ENCODE data around the gene VDR. TPM values are rescaled to one million over a fixed set of nuclear protein-coding genes. Genes with fewer than 3 reads are reported as not detected.

VDR gene
- total and polyA plus RNA-seq, 2 experiments from 2014 or later = 23.9 to 30.5 TPM

DNA sequence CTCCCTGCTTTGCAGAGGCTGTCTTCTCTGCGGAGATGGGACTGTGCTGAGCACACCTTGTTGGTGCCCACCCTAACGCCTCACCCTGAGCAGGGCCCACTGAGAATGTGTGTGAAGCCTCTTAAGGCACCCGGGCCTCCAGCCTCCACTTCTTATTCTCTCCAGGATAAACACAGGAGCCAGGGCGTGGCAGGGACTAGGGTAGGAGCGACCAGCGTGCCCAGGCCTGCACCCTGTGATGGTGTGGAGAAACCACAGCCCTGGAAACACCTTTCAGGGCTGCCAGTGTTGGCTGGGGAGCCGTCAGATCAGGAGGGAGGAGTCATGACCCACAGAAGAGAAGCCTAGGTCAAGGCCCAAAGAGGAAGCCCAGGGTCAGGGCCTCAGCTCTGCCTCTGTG lies 41.3 kb downstream of the VDR start:
- no peak overlapping the region for H3K9ac ChIP-seq
- DNase-seq = no peak
- in situ Hi-C loops (cut with MboI) = no loop called here

DNA sequence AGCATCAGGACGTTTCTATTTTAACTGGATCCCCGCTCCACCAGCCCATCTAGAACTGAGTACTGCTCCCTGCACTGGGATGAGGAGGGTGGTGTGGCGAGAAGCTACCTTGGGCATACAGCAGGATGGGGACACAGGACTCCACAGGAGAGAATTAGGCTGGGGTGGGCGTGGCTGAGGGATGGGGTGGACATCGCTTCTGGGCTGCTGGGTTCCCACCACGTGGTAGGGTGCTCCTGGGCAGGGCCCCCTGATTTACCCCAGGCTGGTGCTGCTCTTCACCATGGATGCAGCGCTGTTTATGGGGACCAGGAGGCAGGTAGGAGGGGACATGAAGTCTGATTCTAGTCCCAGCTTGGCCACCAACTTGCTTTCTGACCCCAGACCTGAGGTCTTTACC lies 41.9 kb downstream of the VDR start:
- Histone ChIP-seq H3K4me3 (no peak overlapping the region), H3K27me3 (replicated peaks; ENCODE audit: insufficient read depth) (no peaks in the 10 kb centered on the region), H3K9ac (no peak overlapping the region), H3K27ac (no peak overlapping the region), H2AFZ (no peak overlapping the region), H4K20me1 (ENCODE audit: insufficient read depth) (no peaks in the 10 kb centered on the region), H3K79me2 (ENCODE audit: insufficient read depth) (0 out of 2 replicates have a peak, but pooled peaks cover 9% of the 10 kb centered on the region), H3K36me3 (ENCODE audit: low read depth) (peaks cover 24% of the 10 kb centered on the region), H3K9me3 (ENCODE audit: low read depth) (no peaks in the 10 kb centered on the region), H3K4me2 (ENCODE audit: unreplicated experiment) (no peak overlapping the region), H3F3A (ENCODE audit: insufficient read depth) (0 out of 2 replicates have a peak, but pooled peaks cover 2% of the 10 kb centered on the region), H3K9me2 (ENCODE audit: insufficient read depth) (no peaks in the 10 kb centered on the region), H3K4me1 (ENCODE audit: insufficient read depth) (peaks cover 7% of the 10 kb centered on the region)
- in situ Hi-C loops (cut with MboI) = no loop called here
- WGBS, 2 experiments (ENCODE audit: low coverage in 1 of 2, low lambda C conversion rate in 2 of 2, missing lambda C conversion rate in 2 of 2) = 85% methylated on average over 5 to 7 of the region's 7 CpGs
- no peak for TF ChIP-seq EZH2 (IDR thresholded peaks at IDR 0.05; ENCODE audit: insufficient read depth, poor library complexity, severe bottlenecking)
- TF ChIP-seq EZH2phosphoT487 (IDR thresholded peaks at IDR 0.05; ENCODE audit: insufficient read depth, low read depth) = no peak
- no peak for DNase-seq

More for the DNA sequence above, 41.3 kb downstream of the VDR start:
- Histone ChIP-seq H3K9me3 (ENCODE audit: low read depth) (no peaks in the 10 kb centered on the region), H3K4me2 (ENCODE audit: unreplicated experiment) (no peak overlapping the region), H3K9me2 (ENCODE audit: insufficient read depth) (no peaks in the 10 kb centered on the region), H3K79me2 (ENCODE audit: insufficient read depth) (0 out of 2 replicates have a peak, but pooled peaks cover 9% of the 10 kb centered on the region), H3F3A (ENCODE audit: insufficient read depth) (0 out of 2 replicates have a peak, but pooled peaks cover 4% of the 10 kb centered on the region), H3K4me3 (no peak overlapping the region), H3K27ac (no peak overlapping the region), H4K20me1 (ENCODE audit: insufficient read depth) (no peaks in the 10 kb centered on the region), H2AFZ (no peak overlapping the region), H3K27me3 (replicated peaks; ENCODE audit: insufficient read depth) (no peaks in the 10 kb centered on the region), H3K36me3 (ENCODE audit: low read depth) (peaks cover 24% of the 10 kb centered on the region), H3K4me1 (ENCODE audit: insufficient read depth) (peaks cover 13% of the 10 kb centered on the region)
- TF ChIP-seq EZH2phosphoT487 (IDR thresholded peaks at IDR 0.05; ENCODE audit: insufficient read depth, low read depth) = no peak
- no peak for TF ChIP-seq EZH2 (IDR thresholded peaks at IDR 0.05; ENCODE audit: insufficient read depth, poor library complexity, severe bottlenecking)
- WGBS, 2 experiments (ENCODE audit: low coverage in 1 of 2, low lambda C conversion rate in 2 of 2, missing lambda C conversion rate in 2 of 2) = 91 to 95% methylated on average over 7 of the region's 7 CpGs

DNA sequence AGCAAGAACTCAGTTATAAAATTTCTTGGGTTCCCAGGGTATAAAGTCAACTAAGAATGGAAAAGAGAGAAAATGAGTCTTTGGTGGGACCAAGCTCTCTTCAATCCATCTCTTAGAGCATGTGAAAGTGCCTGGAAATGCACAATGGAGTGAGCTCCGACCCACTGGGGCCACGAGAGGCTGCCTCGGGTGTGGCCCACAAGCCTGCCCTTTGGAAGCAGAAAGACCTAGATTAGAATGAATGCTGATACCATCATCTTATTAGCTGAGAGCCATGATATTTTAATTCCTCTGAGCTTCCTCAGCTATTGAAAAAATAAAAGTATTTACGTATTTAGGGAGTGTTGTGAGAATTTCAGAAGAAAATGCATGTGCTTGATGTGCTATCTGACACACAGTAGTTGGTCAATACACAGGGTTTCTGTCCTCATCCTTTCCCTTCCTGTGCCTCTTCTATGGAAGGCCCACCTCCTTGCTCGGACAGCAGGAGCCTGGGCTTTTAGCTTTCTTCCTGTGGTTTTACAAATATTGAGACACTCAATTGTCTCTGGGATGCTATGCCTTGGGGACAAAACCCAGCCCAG lies 42.5 kb downstream of the VDR start:
- in situ Hi-C loops (cut with MboI) = no loop called here
- H4K20me1 ChIP-seq (ENCODE audit: insufficient read depth) = no peaks in the 10 kb centered on the region
- no peak overlapping the region for H2AFZ ChIP-seq
- H3K9me3 ChIP-seq (ENCODE audit: low read depth) = no peaks in the 10 kb centered on the region
- no peak for DNase-seq
- peaks cover 1% of the 10 kb centered on the region; the same call in 1 of the 2 replicates for H3K4me1 ChIP-seq (ENCODE audit: insufficient read depth)
- WGBS, 2 experiments (ENCODE audit: low coverage in 1 of 2, low lambda C conversion rate in 2 of 2, missing lambda C conversion rate in 2 of 2) = 70 to 75% methylated on average over 5 of the region's 5 CpGs
- no peaks in the 10 kb centered on the region for H3F3A ChIP-seq (ENCODE audit: insufficient read depth)
- no peak overlapping the region for H3K4me3 ChIP-seq
- no peaks in the 10 kb centered on the region for H3K9me2 ChIP-seq (ENCODE audit: insufficient read depth)
- no peak overlapping the region for H3K9ac ChIP-seq
- H3K27me3 ChIP-seq (replicated peaks; ENCODE audit: insufficient read depth) = no peaks in the 10 kb centered on the region
- peaks cover 24% of the 10 kb centered on the region for H3K36me3 ChIP-seq (ENCODE audit: low read depth)
- 0 out of 2 replicates have a peak, but pooled peaks cover 9% of the 10 kb centered on the region for H3K79me2 ChIP-seq (ENCODE audit: insufficient read depth)
- no peak overlapping the region for H3K27ac ChIP-seq
- no peak overlapping the region for H3K4me2 ChIP-seq (ENCODE audit: unreplicated experiment)
- no peak for TF ChIP-seq EZH2phosphoT487 (IDR thresholded peaks at IDR 0.05; ENCODE audit: insufficient read depth, low read depth)

DNA sequence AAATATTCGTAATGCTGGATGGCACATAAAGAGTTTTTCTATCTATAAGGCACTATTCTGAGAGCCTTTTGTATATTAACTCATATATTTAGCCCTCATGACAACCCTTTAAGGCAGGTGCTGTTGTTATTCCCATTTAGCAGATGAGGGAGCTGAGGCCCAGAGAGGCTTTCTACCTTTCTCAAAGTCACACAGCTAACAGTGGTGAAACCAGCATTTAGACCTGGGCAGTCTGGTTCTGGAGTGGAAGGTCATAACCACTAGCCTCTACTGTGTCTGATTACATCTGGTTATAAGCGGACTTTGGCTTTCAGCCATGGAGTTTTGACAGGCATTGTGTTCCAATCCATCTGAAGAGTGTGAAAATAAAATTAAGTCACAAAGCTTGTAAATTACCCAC lies 43.9 kb downstream of the VDR start:
- Histone ChIP-seq H2AFZ (no peak overlapping the region), H3K4me1 (ENCODE audit: insufficient read depth) (no peaks in the 10 kb centered on the region), H3K27me3 (replicated peaks; ENCODE audit: insufficient read depth) (no peaks in the 10 kb centered on the region), H3K4me2 (ENCODE audit: unreplicated experiment) (no peak overlapping the region), H3K9ac (no peak overlapping the region), H3K9me3 (ENCODE audit: low read depth) (no peaks in the 10 kb centered on the region), H3K9me2 (ENCODE audit: insufficient read depth) (no peaks in the 10 kb centered on the region), H3K4me3 (no peak overlapping the region), H3K36me3 (ENCODE audit: low read depth) (peaks cover 29% of the 10 kb centered on the region), H4K20me1 (ENCODE audit: insufficient read depth) (no peaks in the 10 kb centered on the region), H3F3A (ENCODE audit: insufficient read depth) (no peaks in the 10 kb centered on the region), H3K79me2 (ENCODE audit: insufficient read depth) (no peaks in the 10 kb centered on the region), H3K27ac (no peak overlapping the region)
- DNase-seq = no peak
- TF ChIP-seq EZH2phosphoT487 (IDR thresholded peaks at IDR 0.05; ENCODE audit: insufficient read depth, low read depth) (no peak), EZH2 (IDR thresholded peaks at IDR 0.05; ENCODE audit: insufficient read depth, poor library complexity, severe bottlenecking) (no peak)
- 69 to 80% methylated on average over 2 of the region's 2 CpGs for WGBS, 2 experiments (ENCODE audit: low coverage in 1 of 2, low lambda C conversion rate in 2 of 2, missing lambda C conversion rate in 2 of 2)
- in situ Hi-C loops (cut with MboI) = no loop called here

Data from GM23248 (cell line).